Measurements from ENCODE around the gene STK39.

STK39 gene

GRCh38 chr2:168192839-168193616 lies 54.4 kb downstream of the STK39 start:
- Histone ChIP-seq H3F3A (ENCODE audit: control insufficient read depth, insufficient read depth) (no peaks in the 10 kb centered on the region), H3K9me2 (replicated peaks; ENCODE audit: control insufficient read depth, low read length) (no peaks in the 10 kb centered on the region), H3K9me3 (ENCODE audit: control insufficient read depth, insufficient read depth, low read length) (no peaks in the 10 kb centered on the region), H3K27me3 (ENCODE audit: control insufficient read depth, low read length) (no peaks in the 10 kb centered on the region), H4K20me1 (ENCODE audit: control insufficient read depth, insufficient read depth, low read depth, low read length) (no peaks in the 10 kb centered on the region), H3K27ac (ENCODE audit: low read depth, low read length) (no peak overlapping the region), H3K79me2 (ENCODE audit: control insufficient read depth, low read length) (peaks cover 15% of the 10 kb centered on the region), H3K4me2 (ENCODE audit: low read length) (peak overlapping the region; percentile 42), H3K36me3 (ENCODE audit: control insufficient read depth, low read length) (no peaks in the 10 kb centered on the region), H3K4me3 (ENCODE audit: low read length) (peak overlapping the region; percentile 25; the same call in 1 of the 2 replicates), H3K4me1 (ENCODE audit: control insufficient read depth, low read length) (peaks cover 31% of the 10 kb centered on the region)
- TF ChIP-seq EZH2phosphoT487 (IDR thresholded peaks at IDR 0.05; ENCODE audit: borderline replicate concordance, low read length) (no peak), CTCF (IDR thresholded peaks at IDR 0.05; ENCODE audit: low read depth, low read length, poor library complexity, severe bottlenecking) (no peak)

GRCh38 chr2:168191955-168192785 lies 55.2 kb downstream of the STK39 start:
- peaks cover 15% of the 10 kb centered on the region for H3K79me2 ChIP-seq (ENCODE audit: control insufficient read depth, low read length)
- H3K27me3 ChIP-seq (ENCODE audit: control insufficient read depth, low read length): no peaks in the 10 kb centered on the region
- no peak for TF ChIP-seq CTCF (IDR thresholded peaks at IDR 0.05; ENCODE audit: low read depth, low read length, poor library complexity, severe bottlenecking)
- TF ChIP-seq EZH2phosphoT487 (IDR thresholded peaks at IDR 0.05; ENCODE audit: borderline replicate concordance, low read length): no peak
- H3K27ac ChIP-seq (ENCODE audit: low read depth, low read length): no peak overlapping the region
- peaks cover 31% of the 10 kb centered on the region for H3K4me1 ChIP-seq (ENCODE audit: control insufficient read depth, low read length)
- no peaks in the 10 kb centered on the region for H3K9me2 ChIP-seq (replicated peaks; ENCODE audit: control insufficient read depth, low read length)
- no peaks in the 10 kb centered on the region for H3K36me3 ChIP-seq (ENCODE audit: control insufficient read depth, low read length)
- no peaks in the 10 kb centered on the region for H4K20me1 ChIP-seq (ENCODE audit: control insufficient read depth, insufficient read depth, low read depth, low read length)
- H3K4me2 ChIP-seq (ENCODE audit: low read length): no peak overlapping the region
- no peaks in the 10 kb centered on the region for H3K9me3 ChIP-seq (ENCODE audit: control insufficient read depth, insufficient read depth, low read length)
- H3F3A ChIP-seq (ENCODE audit: control insufficient read depth, insufficient read depth): no peaks in the 10 kb centered on the region
- H3K4me3 ChIP-seq (ENCODE audit: low read length): no peak overlapping the region

- TF ChIP-seq EZH2phosphoT487 (IDR thresholded peaks at IDR 0.05; ENCODE audit: borderline replicate concordance, low read length) (no peak), CTCF (IDR thresholded peaks at IDR 0.05; ENCODE audit: low read depth, low read length, poor library complexity, severe bottlenecking) (no peak)
- H3F3A ChIP-seq (ENCODE audit: control insufficient read depth, insufficient read depth): no peaks in the 10 kb centered on the region
- no peaks in the 10 kb centered on the region for H3K27me3 ChIP-seq (ENCODE audit: control insufficient read depth, low read length)
- no peaks in the 10 kb centered on the region for H3K36me3 ChIP-seq (ENCODE audit: control insufficient read depth, low read length)
- no peak overlapping the region for H3K4me2 ChIP-seq (ENCODE audit: low read length)
- peaks cover 17% of the 10 kb centered on the region for H3K79me2 ChIP-seq (ENCODE audit: control insufficient read depth, low read length)
- no peak overlapping the region for H3K27ac ChIP-seq (ENCODE audit: low read depth, low read length)
- H4K20me1 ChIP-seq (ENCODE audit: control insufficient read depth, insufficient read depth, low read depth, low read length): no peaks in the 10 kb centered on the region
- no peak overlapping the region for H3K4me3 ChIP-seq (ENCODE audit: low read length)
- H3K9me3 ChIP-seq (ENCODE audit: control insufficient read depth, insufficient read depth, low read length): no peaks in the 10 kb centered on the region
- peaks cover 28% of the 10 kb centered on the region for H3K4me1 ChIP-seq (ENCODE audit: control insufficient read depth, low read length)
- H3K9me2 ChIP-seq (replicated peaks; ENCODE audit: control insufficient read depth, low read length): no peaks in the 10 kb centered on the region
Measured at GRCh38 chr2:168190590-168191336, 56.6 kb downstream of the STK39 start.
